Measurements from ENCODE around the gene S100A16. TPM values are rescaled to one million over a fixed set of nuclear protein-coding genes. Genes with fewer than 3 reads are reported as not detected.
A peak's percentile ranks its signal among the peaks of the same experiment; 100 is the strongest.
"Not testable (repeated sequence)": the region's sequence is repeated elsewhere in the genome, so short reads cannot be mapped to it uniquely, and the experiment has no call there.

Gene S100A16
- 57.4 TPM for total RNA-seq

DNA sequence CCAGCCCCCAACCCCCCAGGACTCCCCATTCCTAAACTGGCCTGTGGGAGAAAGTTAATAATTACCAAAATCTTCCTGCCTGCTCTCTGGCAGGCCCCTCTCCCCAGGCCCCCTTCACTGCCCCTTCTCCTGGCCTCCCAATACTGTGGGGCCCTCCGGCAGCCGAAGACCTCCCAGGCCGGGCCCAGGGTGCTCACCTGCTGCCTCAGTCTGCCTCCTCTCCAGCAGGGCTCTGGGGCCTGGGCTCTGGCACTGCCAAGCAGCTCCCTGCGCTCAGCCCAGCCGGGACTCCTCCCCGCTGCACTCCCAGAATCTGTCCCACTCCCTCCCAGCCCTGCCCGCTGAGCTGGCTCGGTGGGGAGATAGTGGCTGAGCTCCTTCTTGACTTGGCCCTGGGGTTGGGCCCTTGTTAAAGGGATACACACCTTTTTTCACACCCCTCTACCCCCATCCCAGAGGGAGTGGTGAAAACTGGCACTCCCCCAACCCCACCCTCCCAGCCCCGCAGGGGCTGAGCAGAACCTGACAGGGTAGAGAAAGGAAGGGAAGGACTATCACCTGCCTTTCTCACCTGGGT lies at the start of gene S100A16:
S100A16 (minus strand) TSS at position 383 of the 577 bp plus-strand sequence. CDS start 4,986 bp downstream, outside the sequence.
- ATAC-seq: peak; percentile 67
- peak; percentile 87 for DNase-seq (ENCODE audit: low spot score)

GRCh38 chr1:153662269-153662668 lies 49.3 kb upstream of the S100A16 start:
- no peak for ATAC-seq
- no peak for DNase-seq (ENCODE audit: low spot score)

DNA sequence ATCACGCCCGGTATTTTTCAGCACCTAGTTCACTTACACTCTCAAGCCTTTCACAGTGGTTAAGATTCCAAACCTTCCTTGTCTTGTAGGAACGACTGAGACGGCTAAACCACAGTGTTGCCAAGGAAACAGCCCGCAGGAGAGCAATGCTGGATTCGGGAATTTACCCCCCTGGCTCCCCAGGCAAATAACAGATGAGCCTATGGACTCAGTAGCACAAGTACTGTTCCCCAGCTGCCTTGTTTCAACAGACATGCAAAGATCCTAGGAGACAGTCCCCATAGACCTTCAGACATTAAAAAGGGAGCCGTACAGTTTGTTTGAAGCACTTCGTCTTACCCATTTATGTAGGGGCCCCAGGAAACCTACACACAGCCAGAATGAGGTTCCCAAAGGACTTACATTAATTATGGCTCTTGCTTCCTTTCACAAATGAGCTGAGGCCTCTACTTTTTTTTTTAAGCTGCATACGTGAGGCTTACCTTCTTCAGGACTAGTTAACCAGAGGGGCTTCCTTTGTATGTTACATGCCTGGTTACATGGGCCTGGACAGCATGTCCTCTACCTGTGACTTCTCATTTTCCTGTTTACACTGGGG lies 48.3 kb upstream of the S100A16 start:
- no peak for ATAC-seq
- no peak for DNase-seq (ENCODE audit: low spot score)

DNA sequence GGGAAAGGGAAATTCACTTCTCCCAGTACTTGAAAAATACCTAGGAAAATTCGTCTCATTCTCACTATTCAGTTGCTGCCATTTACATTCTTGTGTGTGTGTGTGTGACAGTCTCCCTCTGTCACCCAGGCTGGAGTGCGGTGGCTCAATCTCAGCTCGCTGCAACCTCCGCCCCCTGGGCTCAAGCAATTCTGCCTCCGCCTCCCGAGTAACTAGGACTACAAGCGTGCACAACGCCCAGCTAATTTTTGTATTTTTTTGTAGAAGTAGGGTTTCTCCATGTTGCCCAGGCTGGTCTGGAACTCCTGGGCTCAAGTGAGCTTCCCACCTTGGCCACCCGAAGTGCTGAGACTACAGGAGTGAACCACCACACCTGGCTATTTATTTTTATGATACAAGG lies 46.7 kb upstream of the S100A16 start:
- DNase-seq (ENCODE audit: low spot score) (no peak), ATAC-seq (no peak)

DNA sequence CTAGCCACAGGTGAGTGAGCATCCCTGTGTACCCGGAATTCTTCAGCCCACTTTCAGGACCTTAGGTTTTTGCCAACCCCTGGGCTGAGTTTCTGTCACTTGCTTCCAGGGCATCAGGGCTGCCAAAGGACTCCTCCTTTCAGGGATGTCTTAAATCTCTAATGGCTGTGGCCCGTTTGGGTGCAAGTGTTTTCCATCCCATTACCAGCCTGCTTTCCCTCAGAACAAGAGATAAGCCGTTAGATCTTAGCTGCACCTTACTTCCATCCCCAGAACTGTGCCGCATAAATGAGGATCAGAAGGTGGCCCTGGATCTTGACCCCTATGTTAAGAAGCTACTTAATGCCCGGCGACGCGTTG lies 46.2 kb upstream of the S100A16 start:
- ATAC-seq: no peak

GRCh38 chr1:153658400-153659174 lies 45.6 kb upstream of the S100A16 start, which contains the start of gene SNAPIN:
Gene SNAPIN (plus strand): TSS chr1:153658703. CDS start chr1:153658744, 41 bp downstream.
- peak; percentile 97 for ATAC-seq

More for the DNA sequence above, 46.2 kb upstream of the S100A16 start:
- no peak for DNase-seq (ENCODE audit: low spot score)

DNA sequence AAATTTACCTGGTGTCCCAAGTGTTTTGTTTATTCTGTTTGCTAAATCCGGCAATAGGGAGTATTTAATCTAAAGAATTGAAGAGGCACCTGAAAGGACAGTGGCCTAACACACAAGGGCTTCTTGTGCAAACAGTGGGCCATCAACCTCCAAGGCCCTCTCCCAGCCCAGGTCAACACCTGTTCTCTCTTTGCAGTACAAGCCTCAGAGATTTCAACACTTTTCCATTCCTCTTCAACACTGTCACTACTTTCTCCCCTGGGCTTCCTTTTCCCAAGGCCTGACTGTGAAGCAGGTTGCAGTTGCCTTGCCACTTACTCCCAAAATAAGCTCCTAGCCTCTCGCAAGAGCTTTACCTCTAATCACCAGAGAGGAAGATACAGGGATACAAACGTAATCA lies 42.4 kb upstream of the S100A16 start:
- no peak for ATAC-seq
- DNase-seq (ENCODE audit: low spot score): no peak

More at GRCh38 chr1:153658400-153659174, 45.6 kb upstream of the S100A16 start, which contains the start of gene SNAPIN:
- DNase-seq (ENCODE audit: low spot score): peak; percentile 93

GRCh38 chr1:153652805-153653500 lies 40.0 kb upstream of the S100A16 start:
- DNase-seq (ENCODE audit: low spot score) (no peak), ATAC-seq (no peak)

DNA sequence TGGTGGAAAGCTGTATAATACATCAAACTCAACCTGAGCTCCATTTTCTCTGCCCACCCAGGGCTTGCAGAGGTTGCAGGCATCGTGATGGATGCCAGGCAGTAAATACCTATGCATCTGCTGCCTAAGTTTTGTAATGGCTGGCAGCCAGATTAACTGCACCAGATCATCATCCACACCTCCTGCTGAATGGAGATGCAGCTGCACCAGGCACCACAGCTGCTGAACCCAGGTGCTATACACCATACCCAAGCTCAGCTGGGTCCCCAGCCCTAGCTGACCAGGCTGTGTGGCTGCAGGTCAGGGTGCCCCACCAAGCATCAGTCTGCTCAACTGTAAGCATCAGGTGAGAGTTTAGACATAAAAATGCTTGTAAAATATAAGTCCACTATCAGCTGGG lies 38.8 kb upstream of the S100A16 start:
- ATAC-seq: no peak
- DNase-seq (ENCODE audit: low spot score): no peak

- ATAC-seq: peak; percentile 95
- DNase-seq (ENCODE audit: low spot score): peak; percentile 92
Observed at GRCh38 chr1:153649863-153650235, 36.9 kb upstream of the S100A16 start.

DNA sequence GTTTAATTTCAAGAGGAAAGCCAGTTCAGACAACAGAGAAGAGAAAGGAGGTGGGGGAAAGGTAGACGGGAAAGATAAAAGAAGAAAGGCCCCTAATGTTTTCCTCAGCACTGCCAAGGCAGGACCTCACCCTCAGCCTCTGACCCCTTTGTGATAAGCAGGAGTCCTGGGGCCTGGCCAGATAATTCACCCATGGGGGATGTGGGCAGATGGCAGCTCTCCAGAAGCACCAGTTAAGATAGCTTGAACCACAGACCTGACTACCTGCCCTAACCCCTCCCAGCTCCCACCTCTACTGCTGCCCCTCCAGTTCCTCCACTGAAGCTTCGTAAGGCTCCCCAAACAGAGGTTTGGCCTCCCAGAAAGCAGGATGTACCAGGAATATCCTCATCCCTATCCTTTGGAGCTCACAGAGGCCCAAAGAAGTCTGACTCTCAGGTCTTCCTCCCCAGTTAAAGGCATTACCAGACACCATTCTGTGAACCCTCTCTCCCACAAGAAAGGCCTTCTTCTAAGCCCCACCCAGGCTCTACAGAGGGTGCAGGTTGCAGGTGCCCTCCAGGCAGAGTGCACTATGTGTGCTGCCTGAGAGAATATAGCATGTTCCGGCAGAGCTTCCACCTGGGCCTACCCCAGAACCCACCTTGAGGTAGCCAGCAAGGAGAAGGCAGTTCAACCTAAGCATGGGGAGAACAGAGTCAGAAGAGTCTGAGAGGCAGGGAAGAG lies 36.4 kb upstream of the S100A16 start:
- ATAC-seq (peak; percentile 26), DNase-seq (ENCODE audit: low spot score) (no peak)

DNA sequence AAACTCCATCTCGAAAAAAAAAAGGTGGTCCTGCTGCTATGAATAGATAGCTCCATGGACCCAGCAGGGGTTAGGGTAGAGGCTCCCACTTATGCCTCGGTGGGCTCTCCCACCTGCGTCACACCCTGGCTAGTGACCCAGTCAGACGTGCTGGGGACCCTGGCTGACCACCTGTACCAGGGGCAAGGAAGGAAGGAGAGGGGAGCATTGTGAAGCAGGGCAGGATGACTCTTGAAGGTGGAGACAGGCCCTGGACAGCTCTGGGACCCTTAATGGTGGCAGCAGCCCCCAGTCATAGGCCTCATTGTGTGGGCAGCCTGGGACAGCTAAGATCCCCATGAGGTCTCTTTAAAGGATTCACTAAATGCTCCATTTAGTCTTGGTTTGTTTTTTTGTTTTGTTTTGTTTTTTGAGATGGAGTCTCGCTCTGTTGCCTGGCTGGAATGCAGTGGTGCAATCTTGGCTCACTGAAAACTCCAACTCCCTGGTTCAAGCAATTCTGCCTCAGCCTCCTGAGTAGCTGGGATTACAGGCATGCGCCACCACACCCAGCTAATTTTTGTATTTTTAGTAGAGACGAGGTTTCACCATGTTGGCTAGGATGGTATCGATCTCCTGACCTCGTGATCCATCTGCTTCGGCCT lies 35.2 kb upstream of the S100A16 start:
- no peak for ATAC-seq
- no peak for DNase-seq (ENCODE audit: low spot score)

- no peak for ATAC-seq
- DNase-seq (ENCODE audit: low spot score): peak; percentile 41
Observed at GRCh38 chr1:153647346-153647714, 34.4 kb upstream of the S100A16 start.

- DNase-seq (ENCODE audit: low spot score): peak; percentile 33
- ATAC-seq: no peak
Observed at GRCh38 chr1:153646672-153647345, 33.9 kb upstream of the S100A16 start.

DNA sequence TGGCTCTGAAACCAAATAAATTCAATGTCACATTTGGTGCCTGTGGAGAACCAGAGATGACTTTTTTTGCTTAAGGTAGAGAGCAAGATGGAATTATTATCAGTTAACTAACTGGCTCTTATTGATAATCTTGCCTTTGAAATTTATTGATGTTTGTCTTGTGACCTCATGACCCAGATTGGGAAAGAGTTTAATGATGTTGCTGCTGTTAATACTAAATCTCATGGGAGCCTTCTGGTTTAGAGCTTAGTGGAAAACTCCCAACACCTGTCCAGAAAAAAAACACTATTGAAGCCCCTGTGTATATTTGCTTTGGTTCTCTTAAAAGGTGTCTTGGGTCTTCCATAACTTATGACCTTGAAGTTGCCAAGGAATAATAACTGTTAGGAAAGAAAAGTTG lies 30.9 kb upstream of the S100A16 start:
- no peak for DNase-seq (ENCODE audit: low spot score)
- peak; percentile 65 for ATAC-seq

- ATAC-seq (no peak), DNase-seq (ENCODE audit: low spot score) (no peak)
Observed at GRCh38 chr1:153643100-153643499, 30.2 kb upstream of the S100A16 start.

DNA sequence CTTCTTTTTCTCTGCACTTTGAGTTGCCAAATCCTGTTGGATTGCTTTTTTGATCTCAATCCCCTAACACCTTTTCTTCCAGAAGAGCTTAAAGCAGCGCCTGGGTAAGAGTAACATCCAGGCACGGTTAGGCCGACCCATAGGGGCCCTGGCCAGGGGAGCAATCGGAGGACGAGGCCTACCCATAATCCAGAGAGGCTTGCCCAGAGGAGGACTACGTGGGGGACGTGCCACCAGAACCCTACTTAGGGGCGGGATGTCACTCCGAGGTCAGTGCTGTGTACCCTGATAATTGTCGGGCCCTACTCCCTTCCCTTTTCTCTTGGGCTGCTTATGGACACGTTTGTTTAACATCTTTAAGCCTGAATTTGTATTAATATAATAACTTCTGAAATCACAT lies 29.2 kb upstream of the S100A16 start:
- no peak for ATAC-seq
- no peak for DNase-seq (ENCODE audit: low spot score)

- DNase-seq (ENCODE audit: low spot score): no peak
- no peak for ATAC-seq
Observed at GRCh38 chr1:153640861-153641260, 27.9 kb upstream of the S100A16 start.

- DNase-seq (ENCODE audit: low spot score); ATAC-seq: not testable (repeated sequence)
Observed at GRCh38 chr1:153640213-153640612, 27.3 kb upstream of the S100A16 start.

- DNase-seq (ENCODE audit: low spot score) (no peak), ATAC-seq (no peak)
Observed at GRCh38 chr1:153639280-153639679, 26.3 kb upstream of the S100A16 start.

Measured in left lobe of liver (tissue), 2 donors.